Cardiac fibroblast (primary cell): ENCODE measurements around the gene ENOX1.

ENCODE experiments used
- DNase-seq, 2 donors: peaks; one replicate each; pipeline versions ENCODE4 v3.0.0 to v3.0.0-alpha.2; 2010; ENCODE audit warnings: low read depth in 2 of 2
- H3K4me3 ChIP-seq, 2 donors: replicated peaks in 1 of 2; 1 replicate in 1 of 2; 2 replicates in 1 of 2; pipeline ENCODE4 v1.5.1; 2011; ENCODE audit warnings: low read depth in 2 of 2, low read length in 2 of 2, mild to moderate bottlenecking in 2 of 2, moderate library complexity in 1 of 2
- TF ChIP-seq, protein P1 (sequence below): IDR thresholded peaks from one replicate; pipeline ENCODE4 v1.5.1; 2011; ENCODE audit warnings: low read depth, mild to moderate bottlenecking, low read length, inconsistent platforms

The ENOX1 gene

DNA sequence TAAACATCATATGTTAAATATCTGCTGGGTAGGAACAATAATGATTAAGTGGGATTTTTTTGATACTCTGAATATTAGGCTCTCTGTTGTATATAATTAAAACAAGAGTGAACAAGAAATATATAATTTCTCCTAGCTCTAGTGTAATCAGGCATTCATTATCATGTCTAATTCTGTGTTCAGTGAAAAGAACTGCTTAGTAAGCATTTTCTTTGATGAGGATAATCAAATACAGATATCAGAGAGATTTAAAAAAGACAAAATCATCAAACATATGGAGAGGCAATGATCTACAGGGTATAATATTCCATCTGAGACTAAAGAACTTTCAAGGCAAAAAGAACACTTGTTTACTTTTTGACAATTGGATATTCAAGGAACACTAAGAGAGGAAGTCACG lies 522.3 kb downstream of the ENOX1 start:
- no peak for DNase-seq
- TF ChIP-seq, protein P1, sequence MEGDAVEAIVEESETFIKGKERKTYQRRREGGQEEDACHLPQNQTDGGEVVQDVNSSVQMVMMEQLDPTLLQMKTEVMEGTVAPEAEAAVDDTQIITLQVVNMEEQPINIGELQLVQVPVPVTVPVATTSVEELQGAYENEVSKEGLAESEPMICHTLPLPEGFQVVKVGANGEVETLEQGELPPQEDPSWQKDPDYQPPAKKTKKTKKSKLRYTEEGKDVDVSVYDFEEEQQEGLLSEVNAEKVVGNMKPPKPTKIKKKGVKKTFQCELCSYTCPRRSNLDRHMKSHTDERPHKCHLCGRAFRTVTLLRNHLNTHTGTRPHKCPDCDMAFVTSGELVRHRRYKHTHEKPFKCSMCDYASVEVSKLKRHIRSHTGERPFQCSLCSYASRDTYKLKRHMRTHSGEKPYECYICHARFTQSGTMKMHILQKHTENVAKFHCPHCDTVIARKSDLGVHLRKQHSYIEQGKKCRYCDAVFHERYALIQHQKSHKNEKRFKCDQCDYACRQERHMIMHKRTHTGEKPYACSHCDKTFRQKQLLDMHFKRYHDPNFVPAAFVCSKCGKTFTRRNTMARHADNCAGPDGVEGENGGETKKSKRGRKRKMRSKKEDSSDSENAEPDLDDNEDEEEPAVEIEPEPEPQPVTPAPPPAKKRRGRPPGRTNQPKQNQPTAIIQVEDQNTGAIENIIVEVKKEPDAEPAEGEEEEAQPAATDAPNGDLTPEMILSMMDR = no peak
- H3K4me3 ChIP-seq = no peak overlapping the region

DNA sequence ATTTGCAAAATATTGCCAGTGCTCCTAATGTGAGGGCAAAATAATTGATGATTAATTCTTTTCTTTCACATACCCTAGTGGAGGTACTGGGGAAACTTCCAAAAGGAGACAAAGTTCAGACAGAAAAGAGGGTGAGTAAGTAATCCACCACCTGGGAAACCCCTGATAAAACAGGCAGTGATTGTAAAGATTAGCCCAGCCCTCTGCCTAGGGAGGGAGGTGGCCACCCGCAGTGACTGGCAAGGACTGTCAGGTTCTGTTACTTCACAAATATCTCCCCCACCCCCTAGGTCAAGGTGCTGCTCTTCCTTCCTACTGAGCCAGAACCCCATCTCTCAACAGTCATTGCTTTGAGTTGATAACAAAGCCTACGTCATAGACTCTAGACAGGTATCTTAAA lies 523.7 kb downstream of the ENOX1 start:
- TF ChIP-seq, protein P1 = no peak
- no peak overlapping the region for H3K4me3 ChIP-seq
- no peak for DNase-seq

DNA sequence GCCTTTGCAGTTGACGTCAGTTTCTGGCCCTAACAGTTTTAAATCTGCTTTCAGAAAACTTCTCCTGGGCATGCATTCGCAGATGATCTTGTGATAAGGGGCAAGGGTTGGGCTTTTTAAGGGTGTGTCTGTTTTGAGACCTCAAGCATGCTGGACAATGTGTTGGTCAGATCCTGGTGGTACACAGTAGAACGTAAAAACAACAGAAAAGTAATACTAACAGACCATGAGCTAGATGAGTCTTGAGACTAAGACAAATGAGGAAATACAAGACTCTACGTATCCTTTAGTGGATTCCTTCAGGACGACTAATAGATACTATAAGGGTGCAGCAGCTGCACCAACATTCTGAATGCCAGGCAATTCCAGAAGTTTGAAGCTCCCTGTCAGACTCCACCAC lies 525.8 kb downstream of the ENOX1 start:
- TF ChIP-seq, protein P1 = no peak
- H3K4me3 ChIP-seq = no peak overlapping the region
- peak; percentile 53 to 70 for DNase-seq

DNA sequence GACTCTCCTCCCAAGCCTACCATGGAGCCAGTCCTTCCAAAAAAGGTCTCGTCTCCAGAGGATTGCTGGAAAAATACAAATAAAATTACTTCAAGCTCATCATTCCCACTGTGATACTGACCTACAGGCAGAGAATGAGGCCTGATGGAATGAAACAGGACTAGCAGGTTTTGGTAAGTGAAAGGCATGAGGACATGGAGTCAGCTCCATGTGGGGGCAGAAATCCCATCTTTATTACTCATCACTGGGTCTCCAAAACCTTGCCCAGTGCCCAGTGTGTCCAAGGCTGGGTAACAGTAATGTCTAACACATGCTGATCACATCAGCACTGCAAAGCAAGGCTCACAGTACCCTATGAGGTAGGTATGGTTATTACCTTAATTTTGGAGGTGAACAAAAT lies 528.0 kb downstream of the ENOX1 start:
- DNase-seq = no peak
- H3K4me3 ChIP-seq = no peak overlapping the region
- TF ChIP-seq, protein P1 = no peak

DNA sequence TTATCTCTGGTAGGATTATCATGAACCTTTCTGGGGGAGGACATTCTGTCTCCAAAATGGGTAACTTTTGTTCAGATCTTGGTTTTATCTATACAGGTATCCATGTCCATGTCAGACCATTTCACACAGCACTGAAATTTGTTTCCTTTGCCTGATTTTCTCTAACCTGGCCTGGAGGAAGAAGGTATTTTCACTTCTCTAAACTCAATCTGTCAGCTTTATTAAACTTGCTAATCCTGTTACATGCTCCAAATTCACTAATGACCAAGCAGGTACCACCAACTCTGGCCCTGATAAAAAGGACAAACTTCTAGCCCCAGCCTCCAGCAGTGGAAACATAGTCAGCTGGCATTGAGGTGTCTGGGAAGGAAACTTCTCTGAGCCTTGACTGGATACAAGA lies 529.0 kb downstream of the ENOX1 start:
- DNase-seq = no peak
- TF ChIP-seq, protein P1 = no peak
- no peak overlapping the region for H3K4me3 ChIP-seq

DNA sequence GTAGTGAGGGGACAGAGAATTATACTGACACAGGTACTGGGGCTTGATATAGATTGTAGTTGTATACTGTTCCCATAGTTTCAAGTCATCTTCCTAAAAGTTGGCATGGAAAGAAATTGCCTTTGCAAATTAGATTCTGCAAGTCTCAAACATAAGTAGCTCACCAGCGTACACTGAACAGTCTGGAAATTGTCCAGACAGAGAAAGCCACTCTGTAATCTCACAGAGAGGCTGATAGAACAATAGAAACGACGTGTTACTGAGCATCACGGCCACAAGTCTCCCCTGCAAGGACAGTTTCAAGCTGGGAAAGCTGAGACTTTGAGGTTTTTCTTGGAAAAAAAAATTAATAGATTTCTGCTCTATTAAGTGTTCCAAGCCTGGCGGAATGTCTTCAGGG lies 534.8 kb downstream of the ENOX1 start:
- TF ChIP-seq, protein P1 = no peak
- DNase-seq = no peak

DNA sequence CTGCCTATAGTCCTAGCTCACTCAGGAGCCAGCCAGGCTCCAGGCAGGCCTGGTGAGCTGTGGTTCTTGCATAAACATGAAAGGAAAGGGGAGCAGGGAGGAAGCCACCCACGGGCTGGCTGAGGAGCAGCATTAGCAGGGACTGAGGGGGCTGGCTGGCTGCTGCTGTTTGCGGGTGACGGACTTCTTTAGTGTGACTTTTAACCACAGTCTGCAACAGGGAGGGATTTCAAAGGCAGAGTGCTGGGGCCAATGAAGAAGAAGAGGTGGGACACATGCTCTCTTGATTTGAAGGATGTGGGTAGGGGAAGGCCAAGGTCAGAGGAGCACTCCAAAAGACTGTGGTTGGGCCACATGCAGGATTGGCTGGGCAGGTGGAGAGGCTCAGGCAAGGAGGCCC lies 540.4 kb downstream of the ENOX1 start:
- TF ChIP-seq, protein P1 = no peak
- no peak for DNase-seq
- H3K4me3 ChIP-seq = no peak overlapping the region

More for the DNA sequence above, 534.8 kb downstream of the ENOX1 start:
- no peak overlapping the region for H3K4me3 ChIP-seq
